ENCODE results near the gene ZSCAN32. TPM values are rescaled to one million over a fixed set of nuclear protein-coding genes. Genes with fewer than 3 reads are reported as not detected.

Gene ZSCAN32
- polyA plus RNA-seq, 1 of the 3 experiments (the other 2 are of a cell fraction) = 10.8 TPM

DNA sequence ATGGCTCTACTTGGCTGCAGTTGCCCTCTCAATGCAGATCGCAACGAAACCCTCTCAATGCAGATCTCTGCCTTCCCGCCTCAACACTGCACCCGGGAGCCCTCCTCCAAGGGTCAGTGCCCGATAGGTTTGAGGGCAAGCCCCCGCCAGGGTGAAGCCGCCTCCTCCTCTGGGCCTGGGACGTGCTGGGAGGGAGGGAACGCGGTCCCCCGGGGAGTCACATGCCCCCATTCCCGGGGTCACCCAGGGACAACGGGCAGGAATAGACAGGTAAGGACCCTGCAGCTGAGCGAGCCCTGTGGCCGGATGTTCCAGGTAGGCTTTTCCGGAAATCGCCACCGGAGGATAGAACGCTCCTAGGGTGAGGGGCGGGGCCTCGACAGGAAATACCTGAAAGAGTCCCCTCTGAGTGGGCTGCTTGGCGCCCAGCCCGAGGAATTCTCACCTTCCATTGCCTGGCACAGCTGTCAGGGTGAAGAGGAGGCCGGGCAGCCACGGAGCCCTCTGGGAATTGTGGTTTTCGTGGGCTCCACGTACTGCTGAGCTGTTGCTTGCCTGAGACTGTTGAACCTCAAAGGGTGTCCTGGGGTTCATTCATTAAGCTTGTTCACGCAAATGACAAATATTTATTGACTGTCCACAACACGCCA, 13.1 kb upstream of the ZSCAN32 start:
- no peaks in the 10 kb centered on the region for H3K9me2 ChIP-seq
- no peak overlapping the region for H3K4me2 ChIP-seq
- H3K79me2 ChIP-seq (ENCODE audit: insufficient read depth) = no peaks in the 10 kb centered on the region
- H3K9me3 ChIP-seq = peaks cover 11% of the 10 kb centered on the region
- WGBS (ENCODE audit: low lambda C conversion rate) = 68% methylated on average over 15 of the region's 29 CpGs
- POLR2A ChIA-PET = no interaction called here
- H4K20me1 ChIP-seq (ENCODE audit: insufficient read depth) = no peaks in the 10 kb centered on the region
- no peak overlapping the region for H2AFZ ChIP-seq (ENCODE audit: low read depth)
- no peak overlapping the region for H3K4me3 ChIP-seq (ENCODE audit: low read depth in 2 of 2, low read length in 1 of 2)
- CTCF ChIA-PET = no interaction called here
- H3F3A ChIP-seq (replicated peaks; ENCODE audit: insufficient read depth) = no peaks in the 10 kb centered on the region
- no peak overlapping the region for H3K9ac ChIP-seq
- no peak for TF ChIP-seq FOXJ3 (CRISPR knock-in tag; IDR thresholded peaks at IDR 0.05)
- TF ChIP-seq FOXM1 (IDR thresholded peaks at IDR 0.05; ENCODE audit: low read depth) = no peak
- TF ChIP-seq RFX5 (IDR thresholded peaks at IDR 0.05; ENCODE audit: low read length) = no peak
- TF ChIP-seq TEAD4 (IDR thresholded peaks at IDR 0.05; ENCODE audit: borderline replicate concordance, insufficient read depth) = no peak
- TF ChIP-seq, protein P1, sequence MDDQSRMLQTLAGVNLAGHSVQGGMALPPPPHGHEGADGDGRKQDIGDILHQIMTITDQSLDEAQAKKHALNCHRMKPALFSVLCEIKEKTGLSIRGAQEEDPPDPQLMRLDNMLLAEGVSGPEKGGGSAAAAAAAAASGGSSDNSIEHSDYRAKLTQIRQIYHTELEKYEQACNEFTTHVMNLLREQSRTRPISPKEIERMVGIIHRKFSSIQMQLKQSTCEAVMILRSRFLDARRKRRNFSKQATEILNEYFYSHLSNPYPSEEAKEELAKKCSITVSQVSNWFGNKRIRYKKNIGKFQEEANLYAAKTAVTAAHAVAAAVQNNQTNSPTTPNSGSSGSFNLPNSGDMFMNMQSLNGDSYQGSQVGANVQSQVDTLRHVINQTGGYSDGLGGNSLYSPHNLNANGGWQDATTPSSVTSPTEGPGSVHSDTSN (IDR thresholded peaks at IDR 0.05) = no peak
- TF ChIP-seq USF2 (IDR thresholded peaks at IDR 0.05; ENCODE audit: borderline replicate concordance, low read depth, low read length) = no peak
- TF ChIP-seq EP300 (IDR thresholded peaks at IDR 0.05; ENCODE audit: borderline replicate concordance in 1 of 2, low read depth in 1 of 2, low read length in 1 of 2) = no peak
- no peak for TF ChIP-seq RAD21 (IDR thresholded peaks at IDR 0.05; ENCODE audit: low read length)
- no peak for TF ChIP-seq RCOR1 (IDR thresholded peaks at IDR 0.05; ENCODE audit: low read length)
- TF ChIP-seq EZH2phosphoT487 (IDR thresholded peaks at IDR 0.05; ENCODE audit: borderline replicate concordance, low read depth) = no peak
- TF ChIP-seq TAF1 (IDR thresholded peaks at IDR 0.05; ENCODE audit: borderline replicate concordance, low read depth, low read length) = no peak
- no peak for TF ChIP-seq FOSL2 (IDR thresholded peaks at IDR 0.05; ENCODE audit: borderline replicate concordance, low read depth)
- TF ChIP-seq GABPA (IDR thresholded peaks at IDR 0.05; ENCODE audit: low read depth) = no peak
- TF ChIP-seq REST (IDR thresholded peaks at IDR 0.05; ENCODE audit: low read depth, low read length) = no peak
- no peak for TF ChIP-seq CHD2 (IDR thresholded peaks at IDR 0.05; ENCODE audit: low read length, partially characterized antibody)
- H3K4me1 ChIP-seq (ENCODE audit: control insufficient read depth in 1 of 2, insufficient read depth in 2 of 2, low read depth in 1 of 2, low read length in 1 of 2) = no peaks in the 10 kb centered on the region
- H3K27me3 ChIP-seq (ENCODE audit: insufficient read depth) = no peaks in the 10 kb centered on the region
- DNase-seq = no peak
- H3K36me3 ChIP-seq (replicated peaks in 1 of 2; ENCODE audit: control insufficient read depth in 1 of 2, insufficient read depth in 2 of 2, low read length in 1 of 2) = peaks cover 0 to 12% of the 10 kb centered on the region in 2 experiments
- no peak overlapping the region for H3K27ac ChIP-seq (ENCODE audit: low read depth in 2 of 2, low read length in 1 of 2)

Measured in SK-N-SH (cell line).